ENCODE results near the gene PLA2R1.

The PLA2R1 gene

DNA sequence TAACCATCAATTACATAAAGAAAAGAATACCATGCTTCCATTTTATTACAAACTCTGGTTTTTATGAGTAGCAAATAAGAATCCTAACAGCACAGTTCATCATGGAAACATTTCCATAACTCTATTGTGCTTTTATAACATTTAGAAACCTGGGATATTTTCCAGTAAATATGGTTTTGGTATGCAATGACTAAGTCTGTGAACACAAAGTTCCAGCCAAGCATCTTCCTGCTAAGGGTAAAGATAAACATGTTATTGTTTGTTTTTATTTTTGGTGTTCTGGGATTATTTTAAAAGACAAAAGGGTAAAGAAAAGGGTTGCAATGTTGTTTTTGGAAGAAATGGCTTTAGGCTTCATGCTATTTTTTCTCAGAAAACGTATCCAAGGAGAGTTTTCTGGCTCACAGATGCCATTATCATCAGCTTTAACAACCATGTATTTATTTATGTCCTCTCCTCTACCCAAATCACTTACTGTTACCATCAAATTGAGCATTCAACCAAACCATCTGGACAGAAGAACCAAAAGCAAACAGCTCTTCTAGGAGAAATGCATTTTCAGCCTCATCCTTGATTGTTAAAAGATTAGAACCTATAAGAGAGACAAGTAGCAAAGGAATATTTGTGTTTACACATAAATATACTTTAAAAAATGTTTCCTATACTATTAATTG lies 116.0 kb downstream of the PLA2R1 start:
- no peak overlapping the region for H3K4me2 ChIP-seq (ENCODE audit: low read length)
- no peaks in the 10 kb centered on the region for H3F3A ChIP-seq (ENCODE audit: control insufficient read depth, insufficient read depth)
- no peaks in the 10 kb centered on the region for H3K4me1 ChIP-seq (ENCODE audit: control insufficient read depth, low read length)
- TF ChIP-seq, protein P1, sequence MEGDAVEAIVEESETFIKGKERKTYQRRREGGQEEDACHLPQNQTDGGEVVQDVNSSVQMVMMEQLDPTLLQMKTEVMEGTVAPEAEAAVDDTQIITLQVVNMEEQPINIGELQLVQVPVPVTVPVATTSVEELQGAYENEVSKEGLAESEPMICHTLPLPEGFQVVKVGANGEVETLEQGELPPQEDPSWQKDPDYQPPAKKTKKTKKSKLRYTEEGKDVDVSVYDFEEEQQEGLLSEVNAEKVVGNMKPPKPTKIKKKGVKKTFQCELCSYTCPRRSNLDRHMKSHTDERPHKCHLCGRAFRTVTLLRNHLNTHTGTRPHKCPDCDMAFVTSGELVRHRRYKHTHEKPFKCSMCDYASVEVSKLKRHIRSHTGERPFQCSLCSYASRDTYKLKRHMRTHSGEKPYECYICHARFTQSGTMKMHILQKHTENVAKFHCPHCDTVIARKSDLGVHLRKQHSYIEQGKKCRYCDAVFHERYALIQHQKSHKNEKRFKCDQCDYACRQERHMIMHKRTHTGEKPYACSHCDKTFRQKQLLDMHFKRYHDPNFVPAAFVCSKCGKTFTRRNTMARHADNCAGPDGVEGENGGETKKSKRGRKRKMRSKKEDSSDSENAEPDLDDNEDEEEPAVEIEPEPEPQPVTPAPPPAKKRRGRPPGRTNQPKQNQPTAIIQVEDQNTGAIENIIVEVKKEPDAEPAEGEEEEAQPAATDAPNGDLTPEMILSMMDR (IDR thresholded peaks at IDR 0.05; ENCODE audit: low read depth, low read length, poor library complexity, severe bottlenecking) = no peak
- TF ChIP-seq EZH2phosphoT487 (IDR thresholded peaks at IDR 0.05; ENCODE audit: borderline replicate concordance, low read length) = no peak
- no peaks in the 10 kb centered on the region for H3K27me3 ChIP-seq (ENCODE audit: control insufficient read depth, low read length)
- no peaks in the 10 kb centered on the region for H3K36me3 ChIP-seq (ENCODE audit: control insufficient read depth, low read length)
- no peaks in the 10 kb centered on the region for H3K9me2 ChIP-seq (replicated peaks; ENCODE audit: control insufficient read depth, low read length)
- no peaks in the 10 kb centered on the region for H3K79me2 ChIP-seq (ENCODE audit: control insufficient read depth, low read length)
- H3K4me3 ChIP-seq (ENCODE audit: low read length) = no peak overlapping the region
- no peak overlapping the region for H3K27ac ChIP-seq (ENCODE audit: low read depth, low read length)
- no peaks in the 10 kb centered on the region for H3K9me3 ChIP-seq (ENCODE audit: control insufficient read depth, insufficient read depth, low read length)
- H4K20me1 ChIP-seq (ENCODE audit: control insufficient read depth, insufficient read depth, low read depth, low read length) = no peaks in the 10 kb centered on the region

DNA sequence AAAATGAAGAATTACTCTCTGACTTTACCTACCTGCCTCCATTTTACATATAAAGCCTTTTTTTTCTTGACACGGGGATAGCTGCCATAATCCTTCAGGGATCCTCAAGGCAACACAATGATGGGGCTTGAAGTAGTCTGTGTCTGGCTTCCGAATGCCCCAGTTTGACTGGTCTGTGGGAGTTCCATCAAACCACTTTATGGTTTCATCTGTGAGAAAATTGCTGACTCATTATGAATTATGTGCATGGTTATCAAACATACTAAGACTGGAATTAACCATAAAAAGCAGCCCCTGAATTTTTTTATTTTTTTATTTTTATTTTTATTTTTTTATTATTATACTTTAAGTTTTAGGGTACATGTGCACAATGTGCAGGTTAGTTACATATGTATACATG lies 117.5 kb downstream of the PLA2R1 start:
- Histone ChIP-seq H3K9me2 (replicated peaks; ENCODE audit: control insufficient read depth, low read length) (no peaks in the 10 kb centered on the region), H3K4me2 (ENCODE audit: low read length) (no peak overlapping the region), H3K9me3 (ENCODE audit: control insufficient read depth, insufficient read depth, low read length) (no peaks in the 10 kb centered on the region), H3F3A (ENCODE audit: control insufficient read depth, insufficient read depth) (no peaks in the 10 kb centered on the region), H3K36me3 (ENCODE audit: control insufficient read depth, low read length) (no peaks in the 10 kb centered on the region), H3K4me1 (ENCODE audit: control insufficient read depth, low read length) (no peaks in the 10 kb centered on the region), H3K27me3 (ENCODE audit: control insufficient read depth, low read length) (no peaks in the 10 kb centered on the region), H4K20me1 (ENCODE audit: control insufficient read depth, insufficient read depth, low read depth, low read length) (no peaks in the 10 kb centered on the region), H3K4me3 (ENCODE audit: low read length) (no peak overlapping the region), H3K79me2 (ENCODE audit: control insufficient read depth, low read length) (no peaks in the 10 kb centered on the region), H3K27ac (ENCODE audit: low read depth, low read length) (no peak overlapping the region)
- TF ChIP-seq EZH2phosphoT487 (IDR thresholded peaks at IDR 0.05; ENCODE audit: borderline replicate concordance, low read length) = no peak
- TF ChIP-seq, protein P1 (IDR thresholded peaks at IDR 0.05; ENCODE audit: low read depth, low read length, poor library complexity, severe bottlenecking) = no peak

DNA sequence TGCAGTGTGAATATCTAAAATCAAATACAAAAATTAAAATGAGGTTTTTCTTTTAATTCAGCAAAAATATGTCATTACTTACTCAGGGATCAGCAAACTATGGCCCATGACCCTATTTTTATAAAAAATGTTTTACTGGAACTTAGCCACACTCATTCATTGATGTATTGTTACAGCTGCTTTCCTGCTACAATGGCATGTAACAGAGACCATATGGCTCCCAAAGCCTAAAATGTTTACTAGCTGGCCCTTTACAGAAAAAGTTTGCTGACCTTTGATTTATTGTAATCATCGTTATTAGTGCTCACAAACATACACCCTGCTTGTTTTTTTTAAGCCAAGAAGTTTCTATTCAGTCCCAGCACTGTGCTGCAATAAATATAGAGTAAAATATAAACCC lies 120.3 kb downstream of the PLA2R1 start:
- Histone ChIP-seq H3K79me2 (ENCODE audit: control insufficient read depth, low read length) (no peaks in the 10 kb centered on the region), H3K27ac (ENCODE audit: low read depth, low read length) (no peak overlapping the region), H3K9me2 (replicated peaks; ENCODE audit: control insufficient read depth, low read length) (no peaks in the 10 kb centered on the region), H3K9me3 (ENCODE audit: control insufficient read depth, insufficient read depth, low read length) (no peaks in the 10 kb centered on the region), H4K20me1 (ENCODE audit: control insufficient read depth, insufficient read depth, low read depth, low read length) (no peaks in the 10 kb centered on the region), H3K27me3 (ENCODE audit: control insufficient read depth, low read length) (no peaks in the 10 kb centered on the region), H3K4me3 (ENCODE audit: low read length) (no peak overlapping the region), H3F3A (ENCODE audit: control insufficient read depth, insufficient read depth) (no peaks in the 10 kb centered on the region), H3K4me1 (ENCODE audit: control insufficient read depth, low read length) (no peaks in the 10 kb centered on the region), H3K4me2 (ENCODE audit: low read length) (no peak overlapping the region), H3K36me3 (ENCODE audit: control insufficient read depth, low read length) (no peaks in the 10 kb centered on the region)
- TF ChIP-seq EZH2phosphoT487 (IDR thresholded peaks at IDR 0.05; ENCODE audit: borderline replicate concordance, low read length) = no peak
- TF ChIP-seq, protein P1 (IDR thresholded peaks at IDR 0.05; ENCODE audit: low read depth, low read length, poor library complexity, severe bottlenecking) = no peak
